AG10803 (cell line): Measurements from ENCODE around the gene LRRC15.

Experiments used
- DNase-seq: peaks from one replicate; pipeline ENCODE4 v3.0.0; 2010; ENCODE audit warnings: low read depth
- H3K4me3 ChIP-seq: 2 replicates; pipeline ENCODE4 v1.5.1; 2011; ENCODE audit warnings: mild to moderate bottlenecking, low read length, control low read depth
- TF ChIP-seq, protein P1 (sequence below): conservative IDR thresholded peaks from 2 replicates; pipeline ENCODE4 v1.5.1; 2011; ENCODE audit warnings: mild to moderate bottlenecking, low read length, control low read depth, inconsistent platforms

LRRC15 gene

DNA sequence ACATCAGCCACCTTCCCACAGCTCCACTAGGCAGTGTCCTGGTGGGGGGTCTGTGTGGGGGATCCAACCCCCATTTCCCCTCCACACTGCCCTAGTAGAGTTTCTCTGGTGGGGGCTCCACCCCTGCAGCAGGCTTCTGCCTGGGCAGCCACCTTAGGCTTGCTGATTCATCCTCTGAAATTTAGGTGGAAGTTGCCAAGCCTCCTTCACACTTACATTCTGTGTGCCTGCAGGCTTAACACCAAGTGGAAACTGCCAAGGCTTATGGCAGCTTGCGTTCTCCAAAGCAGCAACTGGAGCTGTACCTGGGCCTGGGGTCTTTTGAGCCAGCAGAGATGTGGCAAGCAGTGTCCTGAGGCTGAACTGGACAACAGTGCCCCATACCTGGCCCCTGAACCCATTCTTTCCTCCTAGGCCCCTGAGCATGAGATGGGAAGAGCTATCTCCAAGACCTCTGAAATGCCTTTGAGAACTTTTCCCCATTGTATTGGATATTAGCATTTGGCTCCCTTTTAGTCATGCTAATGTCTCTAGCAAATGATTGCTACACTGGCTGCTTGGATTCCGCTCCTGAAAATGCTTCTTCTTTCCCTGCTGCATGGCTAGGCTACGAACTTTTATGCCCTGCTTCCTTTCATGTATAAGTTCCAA, 50.9 kb downstream of the LRRC15 start:
- TF ChIP-seq, protein P1, sequence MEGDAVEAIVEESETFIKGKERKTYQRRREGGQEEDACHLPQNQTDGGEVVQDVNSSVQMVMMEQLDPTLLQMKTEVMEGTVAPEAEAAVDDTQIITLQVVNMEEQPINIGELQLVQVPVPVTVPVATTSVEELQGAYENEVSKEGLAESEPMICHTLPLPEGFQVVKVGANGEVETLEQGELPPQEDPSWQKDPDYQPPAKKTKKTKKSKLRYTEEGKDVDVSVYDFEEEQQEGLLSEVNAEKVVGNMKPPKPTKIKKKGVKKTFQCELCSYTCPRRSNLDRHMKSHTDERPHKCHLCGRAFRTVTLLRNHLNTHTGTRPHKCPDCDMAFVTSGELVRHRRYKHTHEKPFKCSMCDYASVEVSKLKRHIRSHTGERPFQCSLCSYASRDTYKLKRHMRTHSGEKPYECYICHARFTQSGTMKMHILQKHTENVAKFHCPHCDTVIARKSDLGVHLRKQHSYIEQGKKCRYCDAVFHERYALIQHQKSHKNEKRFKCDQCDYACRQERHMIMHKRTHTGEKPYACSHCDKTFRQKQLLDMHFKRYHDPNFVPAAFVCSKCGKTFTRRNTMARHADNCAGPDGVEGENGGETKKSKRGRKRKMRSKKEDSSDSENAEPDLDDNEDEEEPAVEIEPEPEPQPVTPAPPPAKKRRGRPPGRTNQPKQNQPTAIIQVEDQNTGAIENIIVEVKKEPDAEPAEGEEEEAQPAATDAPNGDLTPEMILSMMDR, result no peak
- no peak for DNase-seq
- no peak overlapping the region for H3K4me3 ChIP-seq

DNA sequence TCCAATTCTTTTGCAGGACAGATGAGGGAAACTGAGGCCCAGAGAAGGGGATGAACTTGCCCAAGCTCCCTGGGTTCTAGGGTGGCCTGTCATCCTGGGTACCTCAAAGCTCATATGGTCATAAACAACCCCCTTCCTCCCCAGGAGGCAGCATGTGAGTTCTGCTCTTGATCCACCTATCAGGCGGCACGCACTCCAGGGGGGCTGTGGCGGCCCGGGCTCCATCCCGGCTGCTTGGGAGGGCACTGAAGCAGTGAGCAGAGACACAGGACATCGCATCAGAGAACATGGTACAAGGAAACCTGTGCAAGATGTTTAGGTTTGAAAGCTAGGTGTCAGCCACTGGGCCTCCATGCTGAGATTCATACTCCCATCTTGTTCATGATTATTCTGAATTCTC, 52.6 kb downstream of the LRRC15 start:
- DNase-seq, result no peak
- H3K4me3 ChIP-seq, result no peak overlapping the region
- TF ChIP-seq, protein P1, result no peak

DNA sequence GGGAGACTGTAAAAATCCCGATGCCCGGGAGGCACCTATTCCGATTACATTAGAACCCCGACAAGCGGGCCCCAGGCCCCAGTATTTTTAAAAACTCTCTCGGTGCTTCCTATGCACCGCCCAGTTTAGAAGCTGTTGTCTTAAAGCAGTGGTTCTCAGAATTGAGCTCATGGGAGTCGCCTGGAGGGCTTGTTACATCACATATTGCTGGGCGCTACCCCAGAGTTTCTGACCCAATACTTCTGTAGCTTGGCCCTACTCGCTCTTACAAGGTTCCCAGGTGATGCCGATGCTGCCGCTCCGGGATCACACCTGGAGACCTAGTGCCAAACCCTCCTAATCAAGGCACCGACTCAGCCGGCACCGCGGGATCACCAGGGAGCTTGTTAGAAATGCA, 53.6 kb downstream of the LRRC15 start:
- TF ChIP-seq, protein P1, result no peak
- DNase-seq, result peak; percentile 37
- H3K4me3 ChIP-seq, result peak overlapping the region; percentile 12; the same call in 1 of the 2 replicates

DNA sequence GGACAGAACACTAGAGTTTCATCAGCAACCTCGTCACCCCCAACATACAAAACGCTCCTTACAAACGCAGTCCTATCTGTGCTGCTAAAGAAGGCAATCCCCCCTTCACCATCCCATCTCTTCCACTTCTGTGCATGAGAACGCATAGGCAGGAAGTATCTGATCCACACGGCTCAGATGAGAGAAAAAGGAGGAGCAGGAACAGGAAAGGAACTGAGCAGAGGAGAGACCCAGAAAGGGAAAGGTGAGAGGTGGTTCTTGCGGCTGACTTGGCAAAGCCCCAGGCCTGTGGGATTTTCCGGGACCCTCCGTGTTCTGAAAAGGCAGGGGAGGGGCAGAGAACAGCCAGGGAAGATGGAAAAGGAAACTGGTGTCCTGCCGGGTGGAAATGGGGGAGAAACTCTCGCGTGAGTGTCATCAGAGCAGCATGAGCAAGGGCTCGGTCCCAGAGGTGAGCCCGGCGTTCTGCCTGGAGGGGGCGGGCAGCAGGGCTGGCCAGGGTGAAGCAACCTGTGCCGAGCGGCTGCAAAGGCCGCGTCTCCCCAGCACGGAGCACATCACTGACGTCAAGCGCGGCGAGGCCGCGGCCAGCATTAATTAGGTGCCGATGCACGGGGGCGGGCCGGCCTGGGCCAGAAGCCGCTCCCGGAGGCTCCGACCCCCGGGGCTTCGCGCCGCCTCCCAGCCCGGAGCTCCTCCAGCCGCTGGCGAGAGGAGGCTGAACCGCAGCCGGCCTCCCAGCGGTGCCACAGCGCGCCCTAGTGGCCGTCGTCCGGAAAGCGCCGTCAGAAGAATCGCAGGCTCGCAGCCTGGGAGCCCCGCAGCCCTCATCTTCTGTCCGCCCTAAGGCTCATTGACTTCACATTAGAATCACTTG, 54.2 kb downstream of the LRRC15 start:
- TF ChIP-seq, protein P1, result peak; percentile 73

DNA sequence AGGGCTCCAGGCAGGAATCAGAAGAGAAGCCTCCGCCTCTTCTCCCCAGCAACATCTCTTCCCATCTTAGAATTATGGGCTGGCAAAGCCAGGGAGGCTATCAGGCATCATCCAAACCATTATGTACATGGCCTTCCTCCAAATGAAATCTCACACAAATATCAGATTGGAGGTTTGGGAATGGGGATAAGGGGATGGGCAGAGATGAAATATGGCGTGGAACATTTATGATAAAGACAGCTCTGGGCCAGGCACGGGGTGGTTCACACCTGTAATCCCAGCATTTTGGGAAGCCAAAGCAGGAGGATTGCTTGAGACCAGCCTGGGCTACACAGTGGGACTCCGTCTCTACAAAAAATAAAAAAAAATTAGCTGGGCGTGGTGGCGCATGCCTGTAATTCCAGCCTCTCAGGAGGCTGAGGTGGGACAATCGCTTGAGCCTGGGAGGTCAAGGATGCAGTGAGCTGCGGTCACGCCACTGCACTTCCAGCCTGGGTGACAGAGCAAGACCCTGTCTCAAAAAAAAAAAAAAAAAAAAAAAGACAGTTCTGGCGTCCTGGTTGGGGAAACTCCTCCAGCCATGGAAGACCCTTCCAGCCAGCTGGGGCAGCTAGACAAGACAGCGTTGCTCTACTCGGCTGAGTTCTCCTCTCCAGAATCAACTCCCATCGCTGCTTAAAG, 55.0 kb downstream of the LRRC15 start:
- TF ChIP-seq, protein P1, result no peak
- no peak for DNase-seq
- no peak overlapping the region; the same call in 1 of the 2 replicates for H3K4me3 ChIP-seq

More for the DNA sequence above, 54.2 kb downstream of the LRRC15 start:
- H3K4me3 ChIP-seq, result peak overlapping the region; percentile 60
- peak; percentile 61 for DNase-seq

DNA sequence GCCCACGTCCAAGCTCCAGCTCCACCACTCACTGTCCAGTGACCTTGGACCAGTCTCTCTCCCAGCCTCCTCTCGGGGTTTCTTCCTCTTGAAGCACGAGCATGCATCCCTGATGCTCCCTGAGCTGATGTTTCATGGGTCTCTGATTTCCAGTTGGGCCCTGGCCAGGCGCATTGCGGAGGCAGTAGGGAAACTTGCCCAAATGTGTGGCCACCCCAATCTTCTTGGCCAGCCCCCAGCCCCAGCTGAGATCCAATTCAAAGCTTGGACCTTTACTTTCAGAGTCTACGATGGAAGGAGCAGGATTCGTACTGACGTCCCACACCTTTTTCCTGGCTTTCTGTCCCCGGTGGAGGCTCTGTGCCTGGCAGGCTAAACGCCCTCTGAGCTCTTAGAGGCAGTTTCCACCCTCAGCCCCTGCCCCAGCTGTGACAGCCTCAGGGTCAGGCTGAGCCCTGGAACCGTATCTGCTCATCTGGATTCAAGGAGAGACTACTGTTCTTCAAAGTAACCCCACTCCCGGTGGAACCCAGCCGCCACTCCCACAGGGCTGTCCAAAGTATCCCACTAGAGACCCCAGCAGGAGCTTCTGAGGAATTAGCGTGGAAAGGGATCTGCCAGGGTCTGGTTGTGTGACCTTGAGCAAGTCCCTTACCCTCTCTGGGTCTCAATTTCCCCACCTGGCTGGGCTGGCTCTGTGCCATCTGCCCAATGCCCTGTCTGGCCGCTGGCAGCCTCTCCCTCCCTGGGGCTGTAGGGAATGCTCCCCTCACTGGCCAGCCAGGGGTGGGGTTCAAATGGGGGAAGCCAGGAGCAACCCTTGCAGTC, 55.8 kb downstream of the LRRC15 start:
- no peak overlapping the region for H3K4me3 ChIP-seq
- DNase-seq, result peak; percentile 34
- TF ChIP-seq, protein P1, result no peak
